Measurements from ENCODE around the gene FGB. TPM values are rescaled to one million over a fixed set of nuclear protein-coding genes. Genes with fewer than 3 reads are reported as not detected.
"Not testable (repeated sequence)": the region's sequence is repeated elsewhere in the genome, so short reads cannot be mapped to it uniquely, and the experiment has no call there.

FGB gene
- total RNA-seq, 1 experiment from 2014 or later: not detected

- DNase-seq (ENCODE audit: low read depth): no peak
Measured at GRCh38 chr4:154595807-154596206, 33.0 kb downstream of the FGB start.

GRCh38 chr4:154597281-154597680 is 34.5 kb downstream of the FGB start:
- not testable (repeated sequence) for DNase-seq (ENCODE audit: low read depth)

GRCh38 chr4:154597798-154598774 is 35.3 kb downstream of the FGB start:
- DNase-seq (ENCODE audit: low read depth): no peak

GRCh38 chr4:154602404-154603020 is 39.7 kb downstream of the FGB start:
- DNase-seq (ENCODE audit: low read depth): peak; percentile 9

- no peak for DNase-seq (ENCODE audit: low read depth)
Measured at GRCh38 chr4:154603033-154603943, 40.5 kb downstream of the FGB start.

GRCh38 chr4:154604696-154605200 is 41.9 kb downstream of the FGB start:
- no peak for DNase-seq (ENCODE audit: low read depth)

- DNase-seq (ENCODE audit: low read depth): no peak
Measured at GRCh38 chr4:154606728-154607723, 44.2 kb downstream of the FGB start.

- DNase-seq (ENCODE audit: low read depth): no peak
Measured at GRCh38 chr4:154608361-154609252, 45.8 kb downstream of the FGB start.

GRCh38 chr4:154609532-154609931 is 46.7 kb downstream of the FGB start:
- DNase-seq (ENCODE audit: low read depth): no peak

GRCh38 chr4:154610582-154610981 is 47.8 kb downstream of the FGB start:
- DNase-seq (ENCODE audit: low read depth): no peak

- DNase-seq (ENCODE audit: low read depth): no peak
Measured at GRCh38 chr4:154611833-154612232, 49.0 kb downstream of the FGB start.

- no peak for DNase-seq (ENCODE audit: low read depth)
Measured at GRCh38 chr4:154612472-154613414, 49.9 kb downstream of the FGB start, which contains the start of gene FGG. FGG (minus strand) TSS chr4:154612656; CDS start chr4:154612609, 47 bp downstream.

GRCh38 chr4:154614306-154614705 is 51.5 kb downstream of the FGB start:
- DNase-seq (ENCODE audit: low read depth): no peak

GRCh38 chr4:154615211-154615610 is 52.4 kb downstream of the FGB start:
- no peak for DNase-seq (ENCODE audit: low read depth)

- no peak for DNase-seq (ENCODE audit: low read depth)
Measured at GRCh38 chr4:154616287-154616686, 53.5 kb downstream of the FGB start.

GRCh38 chr4:154616731-154617130 is 53.9 kb downstream of the FGB start:
- DNase-seq (ENCODE audit: low read depth): no peak

- DNase-seq (ENCODE audit: low read depth): no peak
Measured at GRCh38 chr4:154617820-154618317, 55.1 kb downstream of the FGB start.

All from LHCN-M2 (cell line).